Measurements from ENCODE around the gene WDFY3. TPM values are rescaled to one million over a fixed set of nuclear protein-coding genes. Genes with fewer than 3 reads are reported as not detected.

WDFY3 gene
- total RNA-seq, 1 experiment from 2014 or later: 39.9 TPM

DNA sequence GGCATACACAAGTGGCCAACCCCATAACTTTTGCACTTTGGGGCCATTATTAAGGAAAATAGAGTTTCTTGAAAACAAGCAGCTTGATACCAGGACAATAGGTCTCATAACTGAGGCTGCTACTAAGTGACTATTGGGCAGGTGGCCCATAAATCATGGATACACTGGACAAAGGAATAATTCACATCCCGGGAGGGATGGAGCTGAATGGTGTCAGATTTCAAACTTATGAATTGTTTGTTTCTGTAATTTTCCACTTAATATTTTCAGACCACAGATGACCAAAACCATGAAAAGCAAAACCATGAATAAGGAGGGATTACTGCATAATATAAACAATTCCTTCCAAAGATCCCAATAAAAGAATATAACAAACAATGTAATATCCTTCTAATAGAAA lies 114.4 kb downstream of the WDFY3 start:
- intact Hi-C loops (cut with micrococcal nuclease): no loop called here
- peak; percentile 22 for DNase-seq (ENCODE audit: low read depth, low spot score)
- POLR2A ChIA-PET: interaction anchor here (0.6 kb wide), 1 partner anchor 24 kb away, joined by 3 read pairs; no protein-coding TSS in a partner anchor
- H3K9me2 ChIP-seq (ENCODE audit: insufficient read depth): no peaks in the 10 kb centered on the region; the same call in 1 of the 2 replicates
- no peaks in the 10 kb centered on the region for H3K27me3 ChIP-seq (ENCODE audit: insufficient read depth, low read length)
- peak overlapping the region; percentile 24; the same call in 1 of the 2 replicates for H3K4me2 ChIP-seq (ENCODE audit: low read length)
- ATAC-seq: peak; percentile 54; the same call in 1 of the 2 replicates
- no TSS peak for BruUV-seq (replicated peaks)
- H3K36me3 ChIP-seq (ENCODE audit: control insufficient read depth in 1 of 2, insufficient read depth in 2 of 2, low read length in 2 of 2): no peaks in the 10 kb centered on the region
- TF ChIP-seq EZH2 (IDR thresholded peaks at IDR 0.05): no peak
- no peak for TF ChIP-seq POLR2A (IDR thresholded peaks at IDR 0.05; ENCODE audit: borderline replicate concordance, extremely low read depth, insufficient read depth, insufficient read length)
- no peak for TF ChIP-seq YY1 (IDR thresholded peaks at IDR 0.05; ENCODE audit: extremely low read depth, insufficient replicate concordance, low read depth, low read length)
- TF ChIP-seq JUND (IDR thresholded peaks at IDR 0.05): no peak
- TF ChIP-seq SP1 (IDR thresholded peaks at IDR 0.05; ENCODE audit: low read depth): no peak
- no peak for TF ChIP-seq EZH2phosphoT487 (IDR thresholded peaks at IDR 0.05; ENCODE audit: borderline replicate concordance)
- no peak for TF ChIP-seq ELF1 (IDR thresholded peaks at IDR 0.05; ENCODE audit: borderline replicate concordance, low read depth)
- TF ChIP-seq TCF7L2 (IDR thresholded peaks at IDR 0.05; ENCODE audit: borderline replicate concordance, extremely low read depth, insufficient read depth, insufficient read length): no peak
- H3K4me3 ChIP-seq (replicated peaks in 1 of 2; ENCODE audit: low read depth in 1 of 2, low read length in 2 of 2): no peak overlapping the region
- CTCF ChIA-PET: no interaction called here
- no peak overlapping the region for H3K9ac ChIP-seq (ENCODE audit: low read length)
- H3K4me1 ChIP-seq (ENCODE audit: control insufficient read depth in 1 of 2, insufficient read depth in 2 of 2, low read length in 2 of 2): peaks cover 6 to 8% of the 10 kb centered on the region in 2 experiments; a peak in 3 of 4 replicates
- no peak overlapping the region for H3K27ac ChIP-seq (ENCODE audit: low read depth, low read length)
- H4K20me1 ChIP-seq (ENCODE audit: insufficient read depth): no peaks in the 10 kb centered on the region
- H3K79me2 ChIP-seq (ENCODE audit: insufficient read depth, low read length): no peaks in the 10 kb centered on the region
- no peaks in the 10 kb centered on the region for H3K9me3 ChIP-seq (ENCODE audit: control insufficient read depth in 1 of 2, insufficient read depth in 1 of 2, low read depth in 1 of 2, low read length in 2 of 2)
- RAD21 ChIA-PET (ENCODE audit: low non-redundant PET in 1 of 2, low total read pairs in 2 of 2, uncharacterized antibody in 2 of 2, unreplicated experiment in 2 of 2): interaction anchor here in 1 of 2 experiments (0.6 kb wide), 1 partner anchor 116 kb away, joined by 3 read pairs; no protein-coding TSS in a partner anchor
- no peak overlapping the region for H2AFZ ChIP-seq (ENCODE audit: low read depth, low read length, poor library complexity, severe bottlenecking)

DNA sequence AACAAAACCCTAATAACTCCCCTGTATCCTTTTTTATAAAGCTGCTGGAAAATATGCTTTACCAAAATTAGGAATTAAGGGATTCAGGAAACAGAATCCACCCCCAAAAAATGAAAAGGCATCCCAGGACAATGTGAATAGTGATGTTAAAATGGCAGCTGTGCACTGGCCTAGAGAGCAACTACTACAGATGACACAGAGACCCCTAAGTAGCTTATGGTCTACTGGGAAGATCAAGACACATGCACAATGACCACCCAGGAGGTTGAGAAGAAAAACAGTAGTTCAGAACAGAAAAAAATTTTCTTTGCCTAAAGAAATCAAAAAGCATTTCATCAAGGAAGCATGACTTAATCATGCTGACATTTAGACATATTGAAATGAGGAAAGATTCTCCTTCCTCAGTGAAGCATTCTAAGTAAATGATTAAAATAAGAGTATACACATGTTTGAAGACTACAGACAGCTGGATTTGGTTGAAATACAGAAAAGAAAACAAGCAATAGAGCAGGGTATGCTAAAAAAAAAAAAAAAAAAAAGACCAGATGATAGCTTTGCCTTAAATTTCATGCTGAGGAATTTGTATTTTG lies 117.3 kb downstream of the WDFY3 start:
- Histone ChIP-seq H3K36me3 (ENCODE audit: control insufficient read depth in 1 of 2, insufficient read depth in 2 of 2, low read length in 2 of 2) (no peaks in the 10 kb centered on the region), H3K27ac (ENCODE audit: low read depth, low read length) (no peak overlapping the region), H3K9ac (ENCODE audit: low read length) (no peak overlapping the region), H2AFZ (ENCODE audit: low read depth, low read length, poor library complexity, severe bottlenecking) (no peak overlapping the region), H4K20me1 (ENCODE audit: insufficient read depth) (no peaks in the 10 kb centered on the region), H3K9me2 (ENCODE audit: insufficient read depth) (no peaks in the 10 kb centered on the region), H3K9me3 (ENCODE audit: control insufficient read depth in 1 of 2, insufficient read depth in 1 of 2, low read depth in 1 of 2, low read length in 2 of 2) (no peaks in the 10 kb centered on the region), H3K4me1 (ENCODE audit: control insufficient read depth in 1 of 2, insufficient read depth in 2 of 2, low read length in 2 of 2) (peaks cover 6 to 8% of the 10 kb centered on the region in 2 experiments; a peak in 3 of 4 replicates), H3K27me3 (ENCODE audit: insufficient read depth, low read length) (no peaks in the 10 kb centered on the region), H3K4me2 (ENCODE audit: low read length) (no peak overlapping the region), H3K4me3 (replicated peaks in 1 of 2; ENCODE audit: low read depth in 1 of 2, low read length in 2 of 2) (no peak overlapping the region), H3K79me2 (ENCODE audit: insufficient read depth, low read length) (no peaks in the 10 kb centered on the region)
- ChIA-PET POLR2A (no interaction called here), RAD21 (ENCODE audit: low non-redundant PET in 1 of 2, low total read pairs in 2 of 2, uncharacterized antibody in 2 of 2, unreplicated experiment in 2 of 2) (no interaction called here), CTCF (no interaction called here)
- DNase-seq (ENCODE audit: low read depth, low spot score) (no peak), ATAC-seq (no peak)
- BruUV-seq (replicated peaks): no TSS peak
- intact Hi-C loops (cut with micrococcal nuclease): no loop called here
- TF ChIP-seq, protein P1, sequence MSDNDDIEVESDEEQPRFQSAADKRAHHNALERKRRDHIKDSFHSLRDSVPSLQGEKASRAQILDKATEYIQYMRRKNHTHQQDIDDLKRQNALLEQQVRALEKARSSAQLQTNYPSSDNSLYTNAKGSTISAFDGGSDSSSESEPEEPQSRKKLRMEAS (IDR thresholded peaks at IDR 0.05): no peak
- TF ChIP-seq ZFX (IDR thresholded peaks at IDR 0.05) (no peak), SRF (IDR thresholded peaks at IDR 0.05; ENCODE audit: low read depth) (no peak), CEBPB (IDR thresholded peaks at IDR 0.05; ENCODE audit: low read depth) (no peak), POLR2A (IDR thresholded peaks at IDR 0.05; ENCODE audit: borderline replicate concordance, extremely low read depth, insufficient read depth, insufficient read length) (no peak)
- TF ChIP-seq, protein P2, sequence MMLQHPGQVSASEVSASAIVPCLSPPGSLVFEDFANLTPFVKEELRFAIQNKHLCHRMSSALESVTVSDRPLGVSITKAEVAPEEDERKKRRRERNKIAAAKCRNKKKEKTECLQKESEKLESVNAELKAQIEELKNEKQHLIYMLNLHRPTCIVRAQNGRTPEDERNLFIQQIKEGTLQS (IDR thresholded peaks at IDR 0.05): no peak
- TF ChIP-seq, protein P3, sequence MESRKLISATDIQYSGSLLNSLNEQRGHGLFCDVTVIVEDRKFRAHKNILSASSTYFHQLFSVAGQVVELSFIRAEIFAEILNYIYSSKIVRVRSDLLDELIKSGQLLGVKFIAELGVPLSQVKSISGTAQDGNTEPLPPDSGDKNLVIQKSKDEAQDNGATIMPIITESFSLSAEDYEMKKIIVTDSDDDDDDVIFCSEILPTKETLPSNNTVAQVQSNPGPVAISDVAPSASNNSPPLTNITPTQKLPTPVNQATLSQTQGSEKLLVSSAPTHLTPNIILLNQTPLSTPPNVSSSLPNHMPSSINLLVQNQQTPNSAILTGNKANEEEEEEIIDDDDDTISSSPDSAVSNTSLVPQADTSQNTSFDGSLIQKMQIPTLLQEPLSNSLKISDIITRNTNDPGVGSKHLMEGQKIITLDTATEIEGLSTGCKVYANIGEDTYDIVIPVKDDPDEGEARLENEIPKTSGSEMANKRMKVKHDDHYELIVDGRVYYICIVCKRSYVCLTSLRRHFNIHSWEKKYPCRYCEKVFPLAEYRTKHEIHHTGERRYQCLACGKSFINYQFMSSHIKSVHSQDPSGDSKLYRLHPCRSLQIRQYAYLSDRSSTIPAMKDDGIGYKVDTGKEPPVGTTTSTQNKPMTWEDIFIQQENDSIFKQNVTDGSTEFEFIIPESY (IDR thresholded peaks at IDR 0.05; ENCODE audit: extremely low read depth, insufficient replicate concordance, low read length): no peak
- TF ChIP-seq, protein P4, sequence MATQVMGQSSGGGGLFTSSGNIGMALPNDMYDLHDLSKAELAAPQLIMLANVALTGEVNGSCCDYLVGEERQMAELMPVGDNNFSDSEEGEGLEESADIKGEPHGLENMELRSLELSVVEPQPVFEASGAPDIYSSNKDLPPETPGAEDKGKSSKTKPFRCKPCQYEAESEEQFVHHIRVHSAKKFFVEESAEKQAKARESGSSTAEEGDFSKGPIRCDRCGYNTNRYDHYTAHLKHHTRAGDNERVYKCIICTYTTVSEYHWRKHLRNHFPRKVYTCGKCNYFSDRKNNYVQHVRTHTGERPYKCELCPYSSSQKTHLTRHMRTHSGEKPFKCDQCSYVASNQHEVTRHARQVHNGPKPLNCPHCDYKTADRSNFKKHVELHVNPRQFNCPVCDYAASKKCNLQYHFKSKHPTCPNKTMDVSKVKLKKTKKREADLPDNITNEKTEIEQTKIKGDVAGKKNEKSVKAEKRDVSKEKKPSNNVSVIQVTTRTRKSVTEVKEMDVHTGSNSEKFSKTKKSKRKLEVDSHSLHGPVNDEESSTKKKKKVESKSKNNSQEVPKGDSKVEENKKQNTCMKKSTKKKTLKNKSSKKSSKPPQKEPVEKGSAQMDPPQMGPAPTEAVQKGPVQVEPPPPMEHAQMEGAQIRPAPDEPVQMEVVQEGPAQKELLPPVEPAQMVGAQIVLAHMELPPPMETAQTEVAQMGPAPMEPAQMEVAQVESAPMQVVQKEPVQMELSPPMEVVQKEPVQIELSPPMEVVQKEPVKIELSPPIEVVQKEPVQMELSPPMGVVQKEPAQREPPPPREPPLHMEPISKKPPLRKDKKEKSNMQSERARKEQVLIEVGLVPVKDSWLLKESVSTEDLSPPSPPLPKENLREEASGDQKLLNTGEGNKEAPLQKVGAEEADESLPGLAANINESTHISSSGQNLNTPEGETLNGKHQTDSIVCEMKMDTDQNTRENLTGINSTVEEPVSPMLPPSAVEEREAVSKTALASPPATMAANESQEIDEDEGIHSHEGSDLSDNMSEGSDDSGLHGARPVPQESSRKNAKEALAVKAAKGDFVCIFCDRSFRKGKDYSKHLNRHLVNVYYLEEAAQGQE (IDR thresholded peaks at IDR 0.05; ENCODE audit: low read depth): no peak

Data from HCT116 (cell line).